PC-9 (cell line): ENCODE measurements around the gene CFL1.

Source experiments
- CTCF ChIP-seq: fragments of 200-600 bp; sonication (generic); conservative IDR thresholded peaks from 2 replicates; pipeline ENCODE4 v1.6.1; 2017; ENCODE audit warnings: mixed run types, antibody characterized with exemption, mild to moderate bottlenecking, moderate library complexity
- EZH2 ChIP-seq: fragments of 200-600 bp; sonication (generic); IDR thresholded peaks from 2 replicates; pipeline ENCODE4 v1.8.0; 2017; ENCODE audit warnings: antibody characterized with exemption, low read depth

GRCh38 chr11:65890324-65891218, 32.6 kb upstream of the CFL1 start, which contains the start of gene CCDC85B:
- 0 out of 2 replicates have a peak, but pooled peaks have one; percentile 35 for TF ChIP-seq CTCF
- no peak for TF ChIP-seq EZH2
